CD4-positive, alpha-beta T cell treated with Interleukin-6 at 100 ng/mL for 8 hours (primary cell): ENCODE data around the gene RBM20.

Experiments
- DNase-seq: peaks from one replicate; pipeline ENCODE4 v3.0.0-alpha.2; 2020; ENCODE audit warnings: mixed read lengths, low spot score

The RBM20 gene

DNA sequence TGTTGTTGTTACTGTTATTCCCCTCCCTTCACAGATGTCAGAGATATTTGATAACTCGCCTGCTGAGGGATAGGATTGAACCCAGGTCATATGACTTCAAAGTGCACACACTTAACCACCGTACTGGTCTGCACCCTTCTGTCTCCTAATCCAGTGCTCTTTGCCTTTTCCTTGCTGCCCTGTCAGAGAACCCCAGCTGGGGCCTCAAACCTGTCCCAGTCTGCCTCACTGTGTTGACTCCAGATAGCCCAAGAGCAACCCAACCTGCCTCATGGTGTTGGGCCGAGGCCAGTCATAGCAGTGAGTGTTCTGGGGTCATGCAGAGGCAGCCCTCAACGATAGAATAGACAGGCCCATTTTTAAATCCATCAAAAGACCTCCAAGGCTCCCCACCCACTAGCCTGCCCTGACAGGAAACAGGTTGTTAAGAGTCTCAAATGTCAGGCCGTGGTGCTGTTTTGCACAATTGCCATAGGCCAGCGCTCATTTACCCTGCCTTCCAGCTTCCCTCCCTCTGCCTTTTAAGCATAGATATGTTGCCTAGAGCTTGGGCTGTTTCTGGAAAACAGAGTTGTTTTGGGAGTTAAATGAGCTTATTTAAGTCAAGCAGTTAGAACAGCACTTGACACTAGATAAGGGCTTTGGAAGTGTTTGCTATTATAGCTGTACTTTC is 190.6 kb downstream of the RBM20 start:
- peak; percentile 44 for DNase-seq

DNA sequence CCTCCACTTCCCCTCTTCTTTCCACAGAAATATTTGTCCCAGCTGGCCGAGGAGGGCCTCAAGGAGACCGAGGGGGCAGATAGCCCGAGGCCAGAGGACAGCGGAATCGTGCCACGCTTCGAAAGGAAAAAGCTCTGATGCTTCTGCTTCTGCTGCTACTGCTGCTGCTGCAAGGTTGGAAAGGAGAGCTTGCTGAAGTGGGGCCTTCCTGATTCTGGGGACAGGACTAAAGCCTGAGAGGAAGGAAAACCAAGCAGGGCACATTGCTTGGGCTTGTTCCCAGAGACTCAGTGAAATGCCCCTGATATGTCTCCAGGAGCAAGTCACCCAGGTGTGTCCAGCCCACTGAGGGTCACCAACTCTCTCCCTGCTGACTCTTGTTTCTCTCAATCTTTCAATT is 191.7 kb downstream of the RBM20 start:
- DNase-seq, result no peak

DNA sequence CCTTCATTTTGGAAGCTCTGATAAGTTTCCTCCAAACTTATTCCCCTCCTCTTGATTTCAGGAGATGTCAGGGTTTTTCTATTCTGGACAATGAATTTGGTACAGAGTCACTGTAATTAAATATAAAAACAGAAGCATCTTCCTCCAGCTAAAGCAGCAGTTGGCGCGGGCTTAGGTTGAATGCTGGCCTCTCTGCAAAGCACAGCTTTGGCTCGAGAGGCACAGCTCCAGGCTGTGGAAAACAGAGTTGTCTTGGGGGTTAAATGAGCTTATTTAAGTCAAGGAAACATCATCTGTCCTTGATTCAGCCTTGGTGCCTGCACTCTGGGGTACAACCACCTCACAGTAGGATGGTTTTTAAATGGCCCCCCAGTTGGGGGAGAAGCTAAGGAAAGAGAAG is 192.6 kb downstream of the RBM20 start:
- DNase-seq, result no peak

DNA sequence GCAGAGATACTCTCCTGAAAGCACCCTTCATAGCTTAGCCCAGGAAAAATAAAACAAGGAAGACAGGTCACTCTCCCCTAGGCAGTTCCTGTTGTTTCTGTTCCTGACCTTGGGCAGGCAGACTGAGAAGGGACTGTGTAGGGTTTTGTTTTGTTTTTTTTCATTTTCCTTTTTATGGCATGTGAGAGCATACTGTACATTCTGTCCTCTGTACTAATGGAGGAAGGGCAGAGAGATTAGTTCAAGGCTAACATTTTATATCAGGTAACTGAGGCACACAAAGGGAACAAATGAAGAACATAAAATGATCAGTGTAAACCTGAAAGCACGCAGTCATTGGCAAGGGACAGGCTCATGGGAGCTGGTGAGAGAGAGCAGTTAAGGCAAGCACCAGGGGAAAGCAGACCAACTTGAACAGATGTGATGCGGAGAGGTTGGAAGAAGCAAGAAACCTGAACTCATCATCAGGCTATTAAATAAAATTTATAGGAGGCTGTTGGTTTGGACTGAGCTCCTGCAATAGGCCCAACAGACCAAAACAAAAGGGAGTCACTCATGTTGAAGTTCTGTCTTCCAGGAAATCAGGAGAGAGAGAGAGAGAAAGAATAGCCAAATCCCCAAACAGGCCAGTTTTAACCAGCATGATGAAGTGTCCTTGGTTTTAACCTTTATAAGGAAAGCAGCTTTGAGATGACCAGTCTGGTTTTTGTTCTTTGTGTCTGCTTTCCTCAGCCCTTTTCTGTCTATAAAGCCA is 193.5 kb downstream of the RBM20 start:
- DNase-seq, result no peak

GRCh38 chr10:110840225-110840922 is 196.2 kb downstream of the RBM20 start:
- DNase-seq, result no peak

DNA sequence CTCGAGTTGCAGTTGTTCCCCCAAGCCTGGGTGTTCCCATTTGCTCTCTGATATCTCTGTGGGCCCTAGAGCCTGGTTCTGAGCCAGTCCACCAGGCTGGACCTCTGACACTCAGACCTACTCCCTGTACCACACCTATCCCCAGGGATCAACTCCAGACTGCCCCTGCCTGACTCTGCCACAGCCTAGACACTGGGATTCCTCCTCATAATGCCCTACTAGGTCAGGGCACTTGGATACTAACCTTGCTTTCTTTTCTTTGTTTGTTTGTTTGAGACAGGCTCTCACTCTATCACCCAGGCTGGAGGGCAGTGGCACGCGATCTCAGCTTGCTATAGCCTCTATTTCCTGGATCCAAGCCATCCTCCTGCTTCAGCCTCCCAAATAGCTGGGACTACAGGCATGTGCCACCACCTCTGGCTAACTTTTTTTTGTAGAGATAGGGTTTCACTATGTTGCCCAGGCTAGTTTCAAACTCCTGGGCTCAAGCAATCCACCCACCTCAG is 196.8 kb downstream of the RBM20 start:
- DNase-seq, result no peak

GRCh38 chr10:110841767-110842267 is 197.7 kb downstream of the RBM20 start:
- DNase-seq, result no peak

- no peak for DNase-seq
These were observed 198.3 kb downstream of the RBM20 start for GRCh38 chr10:110842326-110842904.

DNA sequence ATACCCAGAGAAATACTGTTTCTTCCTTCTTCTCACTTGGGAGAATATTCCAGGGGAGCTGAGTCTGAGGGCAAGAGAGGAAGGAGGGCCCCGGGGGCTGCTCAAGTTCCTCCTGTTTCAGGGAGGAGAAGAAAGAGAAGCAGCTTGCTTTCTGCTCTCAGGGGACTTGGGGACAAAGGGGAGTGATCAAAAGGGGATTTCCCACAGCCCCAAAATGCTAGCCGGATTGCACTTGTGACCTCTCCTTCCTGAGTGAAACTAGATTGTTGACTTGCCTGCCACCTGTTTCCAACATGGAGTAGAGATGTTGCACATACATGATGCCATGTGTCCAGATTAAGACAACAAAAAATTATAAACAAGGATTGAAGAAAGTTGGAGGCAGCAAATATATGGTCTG is 198.9 kb downstream of the RBM20 start:
- peak; percentile 55 for DNase-seq

- DNase-seq, result no peak
These were observed 199.9 kb downstream of the RBM20 start for GRCh38 chr10:110843796-110844616.

GRCh38 chr10:110844617-110844881 is 200.4 kb downstream of the RBM20 start:
- DNase-seq, result no peak

- no peak for DNase-seq
These were observed 201.1 kb downstream of the RBM20 start for GRCh38 chr10:110845192-110845755.

GRCh38 chr10:110845756-110846620 is 201.9 kb downstream of the RBM20 start:
- DNase-seq, result no peak

DNA sequence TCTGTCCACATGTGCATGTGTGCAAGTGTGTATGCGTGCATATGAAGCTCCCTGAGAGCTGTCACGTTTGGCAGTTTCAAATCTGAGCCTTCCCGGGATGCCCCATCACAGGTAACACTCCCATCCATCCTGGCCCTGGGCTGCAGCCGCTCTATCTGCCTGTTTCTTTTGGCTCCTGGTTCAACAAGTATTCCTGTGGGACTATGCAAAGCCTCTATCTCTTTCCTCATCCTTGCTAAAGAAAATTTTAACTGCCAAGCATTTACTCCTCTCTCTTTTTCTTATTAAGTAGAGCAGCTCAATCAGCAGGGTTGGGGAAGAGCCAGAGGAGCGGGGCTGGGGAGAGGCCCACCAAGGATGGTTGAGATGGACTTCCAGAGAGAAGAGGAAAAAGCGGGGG is 203.2 kb downstream of the RBM20 start:
- no peak for DNase-seq

DNA sequence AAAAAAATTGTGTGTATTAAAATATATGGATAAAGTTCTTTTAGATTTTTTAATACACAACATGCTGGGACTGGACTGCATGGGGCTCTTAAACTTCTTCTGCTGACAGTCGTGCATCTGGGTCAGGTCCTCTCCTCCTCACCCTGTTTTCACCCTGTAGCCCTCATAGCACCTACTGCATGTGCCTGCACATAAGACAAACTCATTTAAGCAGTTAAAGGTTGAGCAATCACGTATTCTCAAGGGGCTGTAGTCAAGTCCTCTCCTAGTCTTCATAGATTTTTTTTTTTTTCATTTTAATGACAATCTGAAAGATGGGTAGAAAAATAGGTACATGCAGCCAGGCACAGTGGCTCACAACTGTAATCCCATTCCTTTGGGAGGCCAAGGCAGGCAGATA is 204.0 kb downstream of the RBM20 start:
- no peak for DNase-seq

DNA sequence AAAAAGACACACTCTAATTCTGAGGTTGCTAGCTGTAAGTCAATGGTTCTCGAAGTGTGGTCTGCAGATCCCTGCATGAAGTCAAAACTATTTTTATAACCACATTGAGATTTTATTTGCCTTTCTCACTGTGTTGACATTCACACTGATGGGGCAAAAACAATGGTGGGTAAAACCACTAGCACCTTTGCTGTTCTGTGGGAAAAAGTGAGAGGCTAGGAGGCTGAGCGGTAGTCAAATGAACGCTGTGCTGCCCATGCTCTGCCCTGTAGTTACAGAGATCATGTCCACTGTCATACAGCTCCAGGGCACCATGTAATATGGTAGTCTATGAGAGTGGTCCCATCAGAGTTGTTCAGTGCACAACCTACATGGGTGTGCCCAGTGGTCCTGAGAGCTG is 206.0 kb downstream of the RBM20 start:
- no peak for DNase-seq

DNA sequence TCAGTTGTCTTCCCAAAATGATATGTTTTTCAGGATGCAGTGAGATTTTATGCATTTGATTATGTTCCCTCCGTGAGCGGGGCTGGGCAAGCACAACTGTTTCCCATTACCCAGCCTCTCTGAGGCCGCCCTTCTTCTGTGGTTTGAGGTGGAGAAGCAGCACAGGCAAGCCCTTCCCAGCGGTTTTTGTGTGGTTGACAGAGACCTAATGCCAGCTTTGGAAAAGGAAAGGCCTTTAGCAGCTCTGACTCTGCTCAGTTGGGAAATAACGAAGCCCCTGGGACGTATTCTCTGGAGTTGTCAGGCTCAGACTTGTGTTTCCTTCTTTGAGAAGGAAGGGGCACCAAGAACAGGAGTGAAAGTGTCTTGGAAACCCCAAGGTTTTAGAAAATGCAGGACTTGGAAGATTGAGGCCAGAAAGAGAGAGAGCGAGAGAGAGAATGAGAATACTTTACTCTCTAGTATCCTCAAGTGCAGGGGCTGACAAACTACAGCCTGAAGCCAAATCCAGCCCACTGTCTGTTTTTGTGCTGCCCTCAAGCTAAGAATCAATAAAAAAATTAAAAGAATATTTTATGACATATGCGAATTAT is 207.0 kb downstream of the RBM20 start:
- no peak for DNase-seq

DNA sequence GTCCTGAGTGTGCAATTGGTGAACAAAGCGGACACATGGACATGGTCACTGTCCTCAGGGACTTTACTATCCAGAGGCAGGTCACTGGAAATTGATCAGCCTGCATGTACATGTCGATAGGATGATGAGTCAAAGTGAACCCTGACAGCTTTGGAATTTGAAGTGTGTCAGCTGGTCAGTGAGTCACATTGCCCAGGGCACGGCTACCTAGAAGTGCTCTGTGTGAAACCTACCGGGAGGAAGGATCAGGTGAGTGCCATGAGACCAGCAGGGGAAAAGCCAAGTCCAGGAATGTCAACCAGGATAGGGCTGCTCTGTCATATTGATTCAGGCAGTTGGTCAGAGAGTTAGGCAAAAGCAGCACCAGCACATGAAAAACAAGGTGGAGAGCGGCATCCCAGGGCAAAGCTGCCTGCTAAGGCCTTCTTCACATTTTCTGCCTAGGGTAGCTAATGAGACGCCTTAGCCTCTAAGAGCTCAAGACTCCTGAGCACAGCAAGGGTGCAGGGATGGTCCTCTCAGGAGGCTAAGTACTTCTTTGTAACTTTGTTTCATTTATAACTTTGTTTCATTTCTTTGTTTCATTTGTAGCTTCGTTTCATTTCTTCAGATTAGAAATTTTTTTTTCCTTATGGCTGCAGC is 208.2 kb downstream of the RBM20 start:
- DNase-seq, result no peak

GRCh38 chr10:110852947-110853346 is 208.8 kb downstream of the RBM20 start:
- no peak for DNase-seq
